SK-N-MC (cell line): Measurements from ENCODE around the gene SUGT1.
"Not testable (repeated sequence)": the region's sequence is repeated elsewhere in the genome, so short reads cannot be mapped to it uniquely, and the experiment has no call there.

ENCODE experiments used
- DNase-seq: peaks from one replicate; pipeline ENCODE4 v3.0.0-alpha.2; 2011; ENCODE audit warnings: low read depth, low spot score
- H3K27ac ChIP-seq: fragments of 200-600 bp; sonication (generic); 2 replicates; pipeline ENCODE4 v1.5.1; 2016; ENCODE audit warnings: mixed run types
- H3K36me3 ChIP-seq: fragments of 200-600 bp; sonication (generic); 2 replicates; pipeline ENCODE4 v1.6.1; 2017; ENCODE audit warnings: antibody characterized with exemption, low read length, mixed read lengths; ENCODE audit not compliant: insufficient read depth
- H3K4me3 ChIP-seq: fragments of 200-600 bp; sonication (generic); 2 replicates; pipeline ENCODE4 v1.5.1; 2016
- H3K9ac ChIP-seq: fragments of 200-600 bp; sonication (generic); 2 replicates; pipeline ENCODE4 v1.8.0; 2017; ENCODE audit warnings: mixed run types, mixed read lengths; ENCODE audit not compliant: insufficient read length
- H3K9me3 ChIP-seq: fragments of 200-600 bp; sonication (generic); 2 replicates; pipeline ENCODE4 v1.6.1; 2017; ENCODE audit warnings: low read depth, mild to moderate bottlenecking, antibody characterized with exemption, low read length, moderate library complexity, mixed read lengths
- EZH2 ChIP-seq: fragments of 200-600 bp; sonication (generic); IDR thresholded peaks from one replicate; pipeline ENCODE4 v1.6.1; 2017; ENCODE audit warnings: antibody characterized with exemption
- FOXP2 ChIP-seq: optimal IDR thresholded peaks from 2 replicates; pipeline ENCODE3; 2011; ENCODE audit warnings: mild to moderate bottlenecking, moderate library complexity; ENCODE audit not compliant: insufficient read depth; ENCODE audit errors: extremely low read length, control extremely low read depth
- POLR2AphosphoS5 ChIP-seq: IDR thresholded peaks from 2 replicates; pipeline ENCODE4 v1.6.1; 2012; ENCODE audit warnings: mild to moderate bottlenecking, low read depth, low read length, borderline replicate concordance

SUGT1 gene

GRCh38 chr13:52652980-52653303 is 306 bp downstream of the SUGT1 start:
- TF ChIP-seq EZH2 (no peak), FOXP2 (no peak), POLR2AphosphoS5 (no peak)
- DNase-seq, result no peak
- Histone ChIP-seq H3K9ac (peak overlapping the region; percentile 99), H3K4me3 (peak overlapping the region; percentile 94), H3K27ac (peak overlapping the region; percentile 99), H3K9me3 (no peaks in the 10 kb centered on the region), H3K36me3 (peaks cover 42% of the 10 kb centered on the region)

GRCh38 chr13:52659340-52659739 is 6.7 kb downstream of the SUGT1 start:
- peaks cover 72% of the 10 kb centered on the region for H3K36me3 ChIP-seq
- peak overlapping the region; percentile 20 for H3K9ac ChIP-seq
- no peak overlapping the region for H3K27ac ChIP-seq
- no peak overlapping the region for H3K4me3 ChIP-seq
- no peaks in the 10 kb centered on the region for H3K9me3 ChIP-seq
- TF ChIP-seq FOXP2, result no peak
- TF ChIP-seq EZH2, result no peak
- no peak for TF ChIP-seq POLR2AphosphoS5
- DNase-seq, result no peak

- H3K27ac ChIP-seq, result peak overlapping the region; percentile 67; the same call in 1 of the 2 replicates
- H3K9me3 ChIP-seq, result no peaks in the 10 kb centered on the region
- no peak for DNase-seq
- peak overlapping the region; percentile 25 for H3K9ac ChIP-seq
- no peak overlapping the region for H3K4me3 ChIP-seq
- TF ChIP-seq EZH2 (no peak), FOXP2 (no peak), POLR2AphosphoS5 (no peak)
- H3K36me3 ChIP-seq, result peaks cover 79% of the 10 kb centered on the region
These were observed 11.6 kb downstream of the SUGT1 start for GRCh38 chr13:52664272-52664671.

- no peak overlapping the region for H3K9ac ChIP-seq
- TF ChIP-seq FOXP2 (no peak), EZH2 (no peak), POLR2AphosphoS5 (no peak)
- no peak overlapping the region for H3K27ac ChIP-seq
- H3K9me3 ChIP-seq, result no peaks in the 10 kb centered on the region
- peaks cover 78% of the 10 kb centered on the region for H3K36me3 ChIP-seq
- H3K4me3 ChIP-seq, result no peak overlapping the region
- no peak for DNase-seq
These were observed 12.7 kb downstream of the SUGT1 start for GRCh38 chr13:52665325-52665724.

- Histone ChIP-seq H3K36me3 (peaks cover 65% of the 10 kb centered on the region), H3K27ac (peak overlapping the region; percentile 57; the same call in 1 of the 2 replicates), H3K4me3 (no peak overlapping the region), H3K9ac (peak overlapping the region; percentile 44), H3K9me3 (no peaks in the 10 kb centered on the region)
- no peak for TF ChIP-seq FOXP2
- no peak for TF ChIP-seq EZH2
- TF ChIP-seq POLR2AphosphoS5, result no peak
- DNase-seq, result no peak
These were observed 17.0 kb downstream of the SUGT1 start for GRCh38 chr13:52669677-52670076.

- H3K9me3 ChIP-seq, result no peaks in the 10 kb centered on the region
- no peak overlapping the region for H3K4me3 ChIP-seq
- H3K9ac ChIP-seq, result no peak overlapping the region
- H3K27ac ChIP-seq, result no peak overlapping the region
- no peak for DNase-seq
- no peak for TF ChIP-seq EZH2
- TF ChIP-seq FOXP2, result no peak
- TF ChIP-seq POLR2AphosphoS5, result no peak
- peaks cover 63% of the 10 kb centered on the region for H3K36me3 ChIP-seq
These were observed 18.1 kb downstream of the SUGT1 start for GRCh38 chr13:52670726-52671125.

GRCh38 chr13:52673465-52673864 is 20.8 kb downstream of the SUGT1 start:
- no peak for DNase-seq
- Histone ChIP-seq H3K9ac (no peak overlapping the region), H3K36me3 (peaks cover 63% of the 10 kb centered on the region), H3K9me3 (no peaks in the 10 kb centered on the region), H3K27ac (no peak overlapping the region), H3K4me3 (no peak overlapping the region)
- no peak for TF ChIP-seq POLR2AphosphoS5
- TF ChIP-seq EZH2, result no peak
- no peak for TF ChIP-seq FOXP2

GRCh38 chr13:52677823-52678222 is 25.2 kb downstream of the SUGT1 start:
- Histone ChIP-seq H3K4me3 (no peak overlapping the region), H3K9me3 (no peaks in the 10 kb centered on the region), H3K27ac (no peak overlapping the region), H3K36me3 (peaks cover 75% of the 10 kb centered on the region), H3K9ac (no peak overlapping the region)
- no peak for TF ChIP-seq POLR2AphosphoS5
- no peak for TF ChIP-seq EZH2
- no peak for TF ChIP-seq FOXP2
- no peak for DNase-seq

- not testable (repeated sequence) for H3K27ac ChIP-seq, H3K9me3 ChIP-seq, H3K9ac ChIP-seq, H3K4me3 ChIP-seq, DNase-seq
- peaks cover 72% of the 10 kb centered on the region for H3K36me3 ChIP-seq
These were observed 33.2 kb downstream of the SUGT1 start for GRCh38 chr13:52685806-52686205.
